NB4 (cell line): ENCODE data around the gene WARS2.

Experiments used
- DNase-seq: peaks from one replicate; pipeline ENCODE4 v3.0.0; 2010; ENCODE audit warnings: low read depth
- H3K4me3 ChIP-seq: one replicate; pipeline ENCODE4 v1.5.1; 2011; ENCODE audit warnings: mild to moderate bottlenecking, low read depth, low read length, moderate library complexity
- MAX ChIP-seq: IDR thresholded peaks from 2 replicates; pipeline ENCODE4 v1.6.1; 2011; ENCODE audit warnings: low read depth, low read length
- MYC ChIP-seq: IDR thresholded peaks from 2 replicates; pipeline ENCODE4 v1.6.1; 2011; ENCODE audit warnings: low read depth, low read length
- POLR2A ChIP-seq: IDR thresholded peaks from 2 replicates; pipeline ENCODE4 v1.6.1; 2011; ENCODE audit warnings: mild to moderate bottlenecking; ENCODE audit not compliant: insufficient read length; ENCODE audit errors: extremely low read depth
- TF ChIP-seq, protein P1 (sequence below): IDR thresholded peaks from one replicate; pipeline ENCODE4 v1.5.1; 2012; ENCODE audit warnings: low read depth, low read length

The WARS2 gene

GRCh38 chr1:119140177-119141019, at the start of gene WARS2:
Gene WARS2 (minus strand): TSS chr1:119140653. CDS start chr1:119140644, 9 bp downstream.
- peak within 1 kb of the TSS; percentile 97 for H3K4me3 ChIP-seq
- TF ChIP-seq MAX (peak; percentile 73), MYC (peak; percentile 64), POLR2A (peak; percentile 95)
- TF ChIP-seq, protein P1, sequence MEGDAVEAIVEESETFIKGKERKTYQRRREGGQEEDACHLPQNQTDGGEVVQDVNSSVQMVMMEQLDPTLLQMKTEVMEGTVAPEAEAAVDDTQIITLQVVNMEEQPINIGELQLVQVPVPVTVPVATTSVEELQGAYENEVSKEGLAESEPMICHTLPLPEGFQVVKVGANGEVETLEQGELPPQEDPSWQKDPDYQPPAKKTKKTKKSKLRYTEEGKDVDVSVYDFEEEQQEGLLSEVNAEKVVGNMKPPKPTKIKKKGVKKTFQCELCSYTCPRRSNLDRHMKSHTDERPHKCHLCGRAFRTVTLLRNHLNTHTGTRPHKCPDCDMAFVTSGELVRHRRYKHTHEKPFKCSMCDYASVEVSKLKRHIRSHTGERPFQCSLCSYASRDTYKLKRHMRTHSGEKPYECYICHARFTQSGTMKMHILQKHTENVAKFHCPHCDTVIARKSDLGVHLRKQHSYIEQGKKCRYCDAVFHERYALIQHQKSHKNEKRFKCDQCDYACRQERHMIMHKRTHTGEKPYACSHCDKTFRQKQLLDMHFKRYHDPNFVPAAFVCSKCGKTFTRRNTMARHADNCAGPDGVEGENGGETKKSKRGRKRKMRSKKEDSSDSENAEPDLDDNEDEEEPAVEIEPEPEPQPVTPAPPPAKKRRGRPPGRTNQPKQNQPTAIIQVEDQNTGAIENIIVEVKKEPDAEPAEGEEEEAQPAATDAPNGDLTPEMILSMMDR, result no peak
- peak; percentile 96 for DNase-seq

DNA sequence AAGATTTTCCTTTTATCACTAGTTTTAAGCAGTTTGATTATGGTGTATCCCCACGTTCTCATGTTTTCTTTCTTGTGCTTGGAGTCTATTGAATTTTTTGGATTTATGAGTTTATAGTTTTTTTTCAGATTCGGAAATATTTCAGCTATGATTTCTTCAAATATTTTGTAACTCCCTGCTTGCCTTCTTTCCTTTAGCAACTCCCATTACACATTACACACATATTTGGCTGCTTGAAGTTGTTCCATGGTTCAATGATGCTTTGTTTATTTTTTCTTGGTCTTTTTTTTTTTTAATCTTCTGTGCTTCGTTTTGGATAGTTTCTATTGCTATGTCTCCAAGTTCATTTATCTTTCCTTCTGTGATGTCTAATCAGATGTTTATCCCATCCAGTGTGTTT, 48.5 kb upstream of the WARS2 start:
- H3K4me3 ChIP-seq, result no peak overlapping the region
- no peak for DNase-seq
- no peak for TF ChIP-seq MYC
- TF ChIP-seq MAX, result no peak
- no peak for TF ChIP-seq POLR2A
- TF ChIP-seq, protein P1, result no peak

DNA sequence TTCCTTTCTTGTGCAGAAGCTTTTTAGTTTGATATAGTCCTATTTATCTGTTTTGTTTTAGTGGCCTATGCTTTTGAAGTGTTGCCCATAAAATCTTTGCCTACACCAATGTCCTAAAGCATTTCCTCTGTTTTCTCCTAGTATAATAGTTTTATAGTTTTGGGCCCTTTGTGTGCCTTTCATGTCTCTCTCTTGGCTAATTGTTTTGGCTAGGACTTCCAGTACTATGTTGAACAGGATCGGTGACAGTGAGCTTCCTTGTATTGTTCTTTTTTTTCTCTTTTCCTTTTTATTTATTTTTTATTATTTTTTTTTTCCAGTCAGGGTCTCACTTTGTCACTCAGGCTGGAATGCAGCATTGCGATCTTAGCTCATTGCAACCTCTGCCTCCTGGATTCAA, 47.0 kb upstream of the WARS2 start:
- DNase-seq, result no peak
- TF ChIP-seq, protein P1, result no peak
- TF ChIP-seq POLR2A (no peak), MYC (no peak), MAX (no peak)
- H3K4me3 ChIP-seq, result no peak overlapping the region

DNA sequence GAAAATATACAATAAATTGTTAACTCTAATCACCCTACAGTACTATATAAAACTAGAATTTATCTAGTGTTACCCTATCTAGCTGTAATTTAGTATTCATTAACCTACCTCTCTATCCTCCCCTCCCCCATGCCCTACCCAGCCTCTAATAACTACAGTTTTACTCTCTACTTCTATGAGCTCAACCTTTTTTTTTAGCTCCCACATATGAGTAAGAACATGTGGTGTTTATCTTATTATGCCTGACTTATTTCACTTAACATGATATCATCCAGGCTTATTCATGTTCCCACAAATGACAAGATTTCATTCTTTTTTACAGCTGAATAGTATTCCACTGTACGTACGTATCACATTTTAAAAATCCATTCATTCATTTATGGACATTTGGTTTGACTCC, 46.0 kb upstream of the WARS2 start:
- H3K4me3 ChIP-seq, result no peak overlapping the region
- TF ChIP-seq, protein P1, result no peak
- TF ChIP-seq MAX, result no peak
- TF ChIP-seq MYC, result no peak
- no peak for TF ChIP-seq POLR2A
- no peak for DNase-seq

DNA sequence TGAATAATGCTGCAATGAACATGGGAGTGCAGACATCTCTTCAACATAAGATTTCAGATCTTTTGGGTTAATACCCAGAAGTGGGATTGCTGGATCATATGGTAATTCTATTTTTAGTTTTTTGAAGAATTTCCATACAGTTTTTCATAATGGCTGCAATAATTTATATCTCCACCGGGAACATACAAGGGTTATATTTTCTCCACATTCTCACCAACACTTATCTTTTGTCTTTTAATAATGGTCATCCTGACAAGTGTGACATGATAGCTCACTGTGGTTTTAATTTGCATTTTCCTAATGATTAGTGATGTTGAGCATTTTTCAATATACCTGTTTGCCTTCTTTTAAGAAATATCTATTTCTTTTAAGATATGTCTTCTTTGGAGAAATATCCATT, 44.5 kb upstream of the WARS2 start:
- DNase-seq, result no peak
- no peak for TF ChIP-seq MAX
- TF ChIP-seq MYC, result no peak
- no peak for TF ChIP-seq POLR2A
- TF ChIP-seq, protein P1, result no peak
- no peak overlapping the region for H3K4me3 ChIP-seq
